Measurements from ENCODE around the gene C1orf105. TPM values are rescaled to one million over a fixed set of nuclear protein-coding genes. Genes with fewer than 3 reads are reported as not detected.

C1orf105 gene
- total and polyA plus RNA-seq, 9 donors = not detected

DNA sequence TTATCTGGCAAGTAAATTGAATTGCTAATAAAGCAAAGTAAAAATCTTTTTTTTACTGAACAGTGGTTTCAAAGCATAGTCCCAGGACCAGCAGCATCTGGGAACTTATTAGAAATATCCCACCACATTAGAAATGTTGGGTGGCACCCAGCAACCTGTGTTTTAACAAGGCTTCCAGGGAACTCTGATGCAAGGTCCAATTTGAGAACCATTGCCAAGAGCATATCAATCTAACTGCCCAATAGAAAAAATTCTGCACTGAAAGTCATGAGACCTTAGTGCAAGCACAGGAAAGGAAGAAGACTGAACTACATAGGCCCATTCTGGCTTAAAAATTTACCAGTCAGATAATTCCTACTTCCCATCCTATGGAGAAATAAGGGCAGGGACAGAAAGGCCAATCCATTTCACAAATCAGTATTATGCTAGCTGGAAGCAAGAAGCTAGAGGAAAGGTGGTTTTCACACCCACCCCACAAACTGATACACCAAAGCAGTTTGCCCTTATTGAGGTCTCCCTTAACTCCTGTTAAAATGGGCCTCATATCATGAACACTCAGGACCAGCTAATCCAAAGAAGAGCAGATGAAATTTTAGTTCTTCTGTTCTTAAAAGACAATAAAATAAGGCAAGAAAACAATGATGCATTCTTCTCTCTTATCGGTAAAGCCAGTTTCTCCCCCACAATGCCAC is 17.5 kb upstream of the C1orf105 start:
- Histone ChIP-seq H3K36me3 (no peaks in the 10 kb centered on the region), H3K9me3 (no peaks in the 10 kb centered on the region), H3K27ac (no peak overlapping the region), H3K4me1 (ENCODE audit: insufficient read depth) (peaks cover 3% of the 10 kb centered on the region), H3K27me3 (no peaks in the 10 kb centered on the region), H3K4me3 (no peak overlapping the region)
- intact Hi-C loops (cut with DNase I) = loop anchor here in 2 of 4 donors (10.0 kb wide), 1 partner anchor 358 kb away; no protein-coding TSS in a partner anchor
- no peak for DNase-seq
- WGBS, 3 donors = 36 to 45% (median 44%) methylated on average over 1 of the region's 1 CpG
- TF ChIP-seq POLR2A (IDR thresholded peaks at IDR 0.05) (no peak), EP300 (IDR thresholded peaks at IDR 0.05) (no peak)
- TF ChIP-seq, protein P1, sequence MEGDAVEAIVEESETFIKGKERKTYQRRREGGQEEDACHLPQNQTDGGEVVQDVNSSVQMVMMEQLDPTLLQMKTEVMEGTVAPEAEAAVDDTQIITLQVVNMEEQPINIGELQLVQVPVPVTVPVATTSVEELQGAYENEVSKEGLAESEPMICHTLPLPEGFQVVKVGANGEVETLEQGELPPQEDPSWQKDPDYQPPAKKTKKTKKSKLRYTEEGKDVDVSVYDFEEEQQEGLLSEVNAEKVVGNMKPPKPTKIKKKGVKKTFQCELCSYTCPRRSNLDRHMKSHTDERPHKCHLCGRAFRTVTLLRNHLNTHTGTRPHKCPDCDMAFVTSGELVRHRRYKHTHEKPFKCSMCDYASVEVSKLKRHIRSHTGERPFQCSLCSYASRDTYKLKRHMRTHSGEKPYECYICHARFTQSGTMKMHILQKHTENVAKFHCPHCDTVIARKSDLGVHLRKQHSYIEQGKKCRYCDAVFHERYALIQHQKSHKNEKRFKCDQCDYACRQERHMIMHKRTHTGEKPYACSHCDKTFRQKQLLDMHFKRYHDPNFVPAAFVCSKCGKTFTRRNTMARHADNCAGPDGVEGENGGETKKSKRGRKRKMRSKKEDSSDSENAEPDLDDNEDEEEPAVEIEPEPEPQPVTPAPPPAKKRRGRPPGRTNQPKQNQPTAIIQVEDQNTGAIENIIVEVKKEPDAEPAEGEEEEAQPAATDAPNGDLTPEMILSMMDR (IDR thresholded peaks at IDR 0.05) = no peak

DNA sequence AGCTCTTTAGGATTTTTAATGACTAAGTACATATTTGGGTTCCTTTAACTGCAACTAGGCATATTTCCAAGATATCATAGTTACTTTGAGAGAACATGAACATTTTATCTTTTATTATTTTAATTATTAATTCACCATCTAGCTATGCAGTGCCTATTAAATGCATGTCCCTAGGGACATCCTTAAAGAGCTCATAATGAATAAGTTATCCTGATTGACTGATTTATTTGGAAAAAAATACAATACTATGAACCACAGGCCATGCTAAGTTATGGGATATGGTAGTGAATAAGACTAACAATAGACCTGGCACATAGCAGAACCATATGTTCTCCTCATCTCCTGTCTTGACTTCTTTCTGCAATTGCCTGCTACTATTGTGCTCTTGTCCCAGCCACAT is 16.4 kb upstream of the C1orf105 start:
- no peak overlapping the region for H3K27ac ChIP-seq
- TF ChIP-seq, protein P1 (IDR thresholded peaks at IDR 0.05) = no peak
- TF ChIP-seq POLR2A (IDR thresholded peaks at IDR 0.05) = no peak
- TF ChIP-seq EP300 (IDR thresholded peaks at IDR 0.05) = no peak
- no peaks in the 10 kb centered on the region for H3K9me3 ChIP-seq
- intact Hi-C loops (cut with DNase I) = loop anchor here in 2 of 4 donors (10.0 kb wide), 1 partner anchor 359 kb away; no protein-coding TSS in a partner anchor
- H3K36me3 ChIP-seq = no peaks in the 10 kb centered on the region
- no peak overlapping the region for H3K4me3 ChIP-seq
- H3K27me3 ChIP-seq = no peaks in the 10 kb centered on the region
- DNase-seq = no peak
- peaks cover 3% of the 10 kb centered on the region for H3K4me1 ChIP-seq (ENCODE audit: insufficient read depth)

DNA sequence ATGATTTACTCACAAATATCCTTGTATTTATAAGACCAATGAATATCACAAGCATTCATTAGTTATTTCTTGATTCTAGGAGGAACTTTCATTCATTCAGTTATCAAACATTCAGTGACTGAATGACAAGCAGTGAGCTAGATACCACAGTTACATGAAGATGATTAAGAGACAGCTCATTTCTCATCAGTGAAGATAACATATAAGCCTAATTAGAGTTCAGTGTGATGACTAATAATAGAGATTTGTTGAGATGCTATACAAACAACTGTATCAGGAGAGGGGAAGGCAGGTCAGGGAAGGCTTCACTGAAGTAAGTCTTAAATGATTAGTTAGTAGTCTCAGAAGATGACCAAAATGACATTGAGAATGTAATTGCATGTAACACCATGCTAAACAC is 14.6 kb upstream of the C1orf105 start:
- H3K4me1 ChIP-seq (ENCODE audit: insufficient read depth) = peaks cover 3% of the 10 kb centered on the region
- intact Hi-C loops (cut with DNase I) = loop anchor here in 2 of 4 donors (10.0 kb wide), 1 partner anchor 361 kb away; no protein-coding TSS in a partner anchor
- no peak for DNase-seq
- no peak overlapping the region for H3K4me3 ChIP-seq
- TF ChIP-seq, protein P1 (IDR thresholded peaks at IDR 0.05) = no peak
- TF ChIP-seq POLR2A (IDR thresholded peaks at IDR 0.05) (no peak), EP300 (IDR thresholded peaks at IDR 0.05) (no peak)
- no peaks in the 10 kb centered on the region for H3K27me3 ChIP-seq
- H3K36me3 ChIP-seq = no peaks in the 10 kb centered on the region
- no peak overlapping the region for H3K27ac ChIP-seq
- no peaks in the 10 kb centered on the region for H3K9me3 ChIP-seq

DNA sequence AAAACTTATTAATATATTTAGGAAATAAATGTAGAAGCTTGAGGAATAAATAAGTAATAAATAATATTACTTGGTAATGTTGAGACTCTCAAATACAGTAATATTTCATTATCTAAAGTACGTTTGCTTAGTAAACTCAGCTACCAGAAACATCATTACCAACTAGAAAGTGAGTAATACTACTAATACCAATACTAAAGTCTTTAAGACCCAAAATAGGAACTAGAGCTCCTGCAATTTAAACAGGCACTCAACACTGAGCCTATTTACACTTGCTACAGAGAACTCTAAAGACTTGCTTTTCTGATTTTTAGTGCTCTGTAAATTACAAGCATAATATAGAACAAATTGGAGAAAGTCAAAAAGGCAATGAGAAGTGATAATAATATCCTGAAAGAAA is 13.5 kb upstream of the C1orf105 start:
- Histone ChIP-seq H3K36me3 (no peaks in the 10 kb centered on the region), H3K4me1 (ENCODE audit: insufficient read depth) (peaks cover 3% of the 10 kb centered on the region), H3K9me3 (no peaks in the 10 kb centered on the region), H3K27me3 (no peaks in the 10 kb centered on the region), H3K4me3 (no peak overlapping the region), H3K27ac (no peak overlapping the region)
- intact Hi-C loops (cut with DNase I) = loop anchor here in 2 of 4 donors (10.0 kb wide), 1 partner anchor 362 kb away; no protein-coding TSS in a partner anchor
- 93 to 98% (median 94%) methylated on average over 1 of the region's 1 CpG for WGBS, 3 donors
- TF ChIP-seq, protein P1 (IDR thresholded peaks at IDR 0.05) = no peak
- no peak for TF ChIP-seq EP300 (IDR thresholded peaks at IDR 0.05)
- no peak for DNase-seq
